ENCODE measurements around the gene KRTAP20-4.

The KRTAP20-4 gene

DNA sequence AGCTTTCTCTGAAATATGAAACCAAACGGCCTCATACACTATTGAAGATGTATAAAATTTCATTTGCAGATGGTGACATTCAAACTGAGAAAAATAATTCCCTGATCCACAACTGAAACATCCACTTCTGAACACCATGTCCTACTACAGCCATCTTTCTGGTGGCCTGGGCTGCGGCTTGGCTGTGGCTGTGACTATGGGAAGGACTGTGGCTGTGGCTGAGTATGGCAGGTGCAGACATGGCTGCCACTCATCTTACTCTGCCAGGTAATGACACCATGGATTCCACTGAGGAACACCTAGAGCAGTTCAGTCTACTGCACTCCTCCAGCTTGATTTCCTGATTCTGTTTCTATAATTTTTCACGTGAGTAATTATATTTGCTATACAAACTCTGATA lies at the start of gene KRTAP20-4:
Gene KRTAP20-4, plus strand, starts transcription at position 106 of the 400 bp plus-strand sequence.
- no peak for DNase-seq (ENCODE audit: low read depth)

DNA sequence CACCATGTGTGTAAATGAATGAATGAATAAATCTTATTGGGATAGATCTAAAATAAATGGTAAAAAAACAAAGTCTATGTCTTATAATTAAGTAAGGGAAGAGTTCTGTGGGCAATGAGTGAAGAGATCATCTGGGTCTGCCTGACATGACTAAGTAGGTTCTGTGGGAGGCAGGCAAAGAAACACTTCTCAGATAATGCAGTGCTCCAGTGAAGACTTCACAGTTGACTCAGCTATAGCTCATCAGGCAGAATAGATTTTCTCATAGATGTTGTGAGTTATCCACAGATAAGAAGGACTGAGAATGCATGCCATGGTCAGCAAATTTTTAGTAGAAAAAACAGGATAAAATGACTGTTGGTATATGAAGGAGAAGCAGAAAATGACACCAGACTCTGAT lies 42.7 kb upstream of the KRTAP20-4 start:
- peak; percentile 1 for DNase-seq (ENCODE audit: low read depth)

DNA sequence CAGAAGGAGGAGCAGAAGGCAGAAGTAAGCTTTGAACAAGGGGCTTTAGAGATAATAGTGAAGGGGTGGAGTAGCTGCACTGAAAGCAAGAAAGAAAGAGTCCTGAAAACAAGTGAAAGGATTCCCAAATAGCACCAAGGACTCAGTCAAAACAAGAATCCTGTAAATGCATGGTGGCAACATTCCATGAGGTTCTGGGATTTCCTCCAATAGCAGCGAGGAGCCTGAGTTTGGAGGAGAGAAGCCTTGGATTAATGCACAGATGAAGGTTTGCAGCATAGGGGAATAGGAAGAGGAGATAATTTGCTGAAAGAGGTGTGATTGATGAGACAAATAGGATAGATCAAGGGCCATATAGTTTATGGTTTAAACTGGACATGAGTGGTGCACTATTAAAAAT lies 41.1 kb upstream of the KRTAP20-4 start:
- no peak for DNase-seq (ENCODE audit: low read depth)

DNA sequence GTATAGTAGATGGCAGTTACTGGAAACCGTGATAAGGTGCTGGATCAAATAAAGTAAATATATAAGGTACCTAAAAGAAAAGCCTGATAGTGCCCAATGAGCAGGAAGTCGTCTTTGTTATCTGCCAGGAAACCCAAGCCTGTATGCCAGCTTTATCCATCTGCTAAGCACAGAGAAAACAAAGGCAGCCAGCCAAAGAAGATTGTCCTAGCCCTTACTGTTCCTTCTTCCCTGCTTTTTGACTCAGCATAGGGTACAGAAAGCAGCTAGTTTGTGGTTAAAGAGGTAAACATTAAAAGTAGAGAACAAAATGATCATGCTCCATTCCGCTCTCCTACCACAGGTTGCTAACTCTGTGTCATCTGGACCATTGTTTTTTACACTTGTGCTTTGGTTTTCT lies 40.3 kb upstream of the KRTAP20-4 start:
- no peak for DNase-seq (ENCODE audit: low read depth)

DNA sequence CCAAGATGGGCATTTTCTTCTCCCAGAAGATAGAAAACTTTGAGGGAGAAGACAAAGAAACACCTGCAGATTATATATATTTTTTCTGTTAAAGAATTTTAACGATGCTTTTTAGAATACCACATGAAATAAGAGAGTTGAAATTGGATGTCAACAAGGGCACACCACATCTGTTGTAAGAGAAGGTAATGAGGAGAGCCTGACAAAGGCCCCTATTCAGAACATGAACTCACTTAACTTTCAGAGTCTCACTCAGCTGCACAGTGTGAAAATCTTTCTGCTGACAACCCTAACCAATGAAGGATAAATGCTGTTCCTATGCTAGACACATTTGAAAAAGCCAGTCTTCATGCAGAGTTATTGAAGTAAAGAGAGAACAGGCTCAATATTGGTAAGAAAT lies 37.6 kb upstream of the KRTAP20-4 start:
- DNase-seq (ENCODE audit: low read depth) = no peak

DNA sequence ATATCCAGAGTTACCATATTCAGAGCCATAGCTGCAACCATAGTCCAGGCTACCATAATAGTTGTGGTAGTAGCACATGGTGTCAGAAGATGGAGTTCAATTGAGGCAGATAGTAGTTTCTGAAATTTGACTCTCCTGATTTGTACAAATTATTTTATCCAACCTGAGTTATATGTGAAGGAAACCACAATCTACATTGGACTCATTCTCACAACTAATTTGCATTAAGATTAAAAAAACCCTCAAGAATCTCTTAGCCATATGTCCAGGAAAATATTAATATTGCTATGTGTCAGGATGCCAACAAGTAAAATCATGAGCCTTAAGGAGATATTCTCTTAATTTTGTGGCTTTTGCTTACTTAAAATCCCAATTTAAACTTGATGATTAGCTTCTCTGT lies 30.1 kb upstream of the KRTAP20-4 start, which contains the start of gene KRTAP22-2:
Gene KRTAP22-2, minus strand, starts transcription at position 101 of the 400 bp plus-strand sequence.
- no peak for DNase-seq (ENCODE audit: low read depth)

DNA sequence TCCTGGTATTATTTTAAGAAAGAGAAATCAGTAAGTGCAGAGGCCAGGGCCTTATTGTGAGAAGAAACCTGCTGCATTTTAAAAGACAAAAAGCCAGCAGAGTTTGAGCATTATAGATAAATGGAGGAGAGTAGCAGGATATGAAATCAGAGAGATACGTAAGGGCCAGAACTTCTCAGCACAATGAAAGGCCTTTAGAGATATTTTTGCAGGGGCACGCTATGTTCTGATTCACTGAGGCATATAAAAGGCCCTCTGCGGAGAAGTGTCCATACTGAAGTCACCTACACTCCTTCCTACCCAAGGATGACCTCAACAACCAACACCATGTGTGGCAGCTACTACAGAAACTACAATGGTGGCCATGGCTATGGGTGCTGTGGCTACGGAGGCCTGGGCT lies 28.3 kb upstream of the KRTAP20-4 start, which contains the start of gene KRTAP6-3:
Gene KRTAP6-3, plus strand, starts transcription at position 301 of the 400 bp plus-strand sequence. Its CDS starts 6 bp downstream, at position 307.
- DNase-seq (ENCODE audit: low read depth) = no peak

DNA sequence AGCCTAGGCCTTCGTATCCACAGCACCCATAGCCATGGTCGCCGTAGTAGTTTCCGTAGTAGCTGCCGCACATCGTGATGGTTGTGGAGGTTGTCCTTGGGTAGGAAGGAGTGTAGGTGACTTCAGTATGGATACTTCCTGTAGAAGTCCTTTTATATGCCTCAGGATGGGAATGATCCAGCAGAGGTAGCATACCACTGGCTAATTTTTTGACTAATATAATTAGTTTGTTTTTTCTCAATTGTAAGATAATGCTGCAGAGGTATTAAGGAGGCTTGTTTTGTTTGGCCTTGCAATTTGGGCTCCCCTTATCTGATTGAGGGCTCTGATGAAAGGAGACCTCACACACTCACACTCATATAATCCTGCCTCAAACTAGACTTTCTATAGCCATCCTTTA lies 21.6 kb upstream of the KRTAP20-4 start, which contains the start of gene KRTAP6-2:
Gene KRTAP6-2, minus strand, starts transcription at position 101 of the 400 bp plus-strand sequence. Its CDS starts 28 bp downstream, at position 73.
- no peak for DNase-seq (ENCODE audit: low read depth)

DNA sequence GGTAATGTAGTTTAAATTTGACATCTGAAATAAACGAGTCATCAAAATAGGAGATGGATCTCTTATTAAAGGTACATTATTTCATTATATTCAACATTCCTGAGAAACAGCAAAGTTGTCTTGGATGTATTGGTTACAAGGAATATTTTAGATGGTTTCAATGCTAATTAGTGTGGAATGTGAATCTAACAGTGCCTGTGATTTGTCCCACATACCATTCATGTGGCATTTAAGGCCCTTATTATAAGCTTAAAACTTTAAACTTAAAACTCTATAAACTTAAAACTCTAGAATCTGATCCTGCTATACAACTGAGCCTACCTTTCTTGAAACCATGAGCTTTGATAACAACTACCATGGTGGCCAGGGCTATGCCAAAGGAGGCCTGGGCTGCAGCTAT lies 19.6 kb upstream of the KRTAP20-4 start, which contains the start of gene KRTAP22-1:
Gene KRTAP22-1, plus strand, starts transcription at position 301 of the 400 bp plus-strand sequence.
- no peak for DNase-seq (ENCODE audit: low read depth)

DNA sequence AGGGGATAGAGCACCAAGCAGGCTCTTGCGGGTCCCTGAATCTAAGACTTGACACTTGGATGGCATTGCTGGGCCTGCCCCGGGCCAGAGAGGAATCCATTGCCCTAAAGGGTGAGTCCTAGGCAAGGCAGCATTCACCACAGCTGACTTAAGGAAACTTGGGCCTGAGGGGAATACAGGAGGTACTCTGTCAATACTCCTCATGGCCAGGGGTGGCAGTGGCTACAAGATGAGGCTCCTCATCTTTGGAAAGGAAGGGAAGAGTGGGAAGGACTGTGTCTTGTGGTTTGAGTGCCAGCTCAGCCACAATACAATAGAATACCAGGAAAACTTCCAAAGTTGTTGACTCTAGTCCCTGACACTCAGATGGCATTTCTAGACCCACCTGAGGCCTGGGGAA lies 14.5 kb upstream of the KRTAP20-4 start:
- DNase-seq (ENCODE audit: low read depth) = no peak

DNA sequence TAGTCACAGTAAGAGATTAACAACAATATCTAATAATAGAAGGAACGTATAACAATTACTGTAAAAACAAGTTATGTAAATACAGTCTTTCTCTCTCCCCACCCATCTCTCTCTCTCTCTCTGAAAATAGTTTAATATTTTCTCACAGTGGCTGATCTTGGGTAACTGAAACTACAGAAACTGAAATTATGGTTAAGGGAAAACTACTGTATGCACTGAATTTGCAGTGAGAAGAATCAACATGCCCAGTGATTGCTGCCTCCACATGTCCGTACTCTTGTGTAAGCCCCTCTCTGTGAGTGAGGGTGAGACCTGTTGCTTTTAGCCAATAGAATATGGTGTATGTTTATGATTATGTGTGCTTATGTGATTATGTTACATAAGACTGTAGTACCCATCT lies 8.3 kb upstream of the KRTAP20-4 start:
- DNase-seq (ENCODE audit: low read depth) = no peak

DNA sequence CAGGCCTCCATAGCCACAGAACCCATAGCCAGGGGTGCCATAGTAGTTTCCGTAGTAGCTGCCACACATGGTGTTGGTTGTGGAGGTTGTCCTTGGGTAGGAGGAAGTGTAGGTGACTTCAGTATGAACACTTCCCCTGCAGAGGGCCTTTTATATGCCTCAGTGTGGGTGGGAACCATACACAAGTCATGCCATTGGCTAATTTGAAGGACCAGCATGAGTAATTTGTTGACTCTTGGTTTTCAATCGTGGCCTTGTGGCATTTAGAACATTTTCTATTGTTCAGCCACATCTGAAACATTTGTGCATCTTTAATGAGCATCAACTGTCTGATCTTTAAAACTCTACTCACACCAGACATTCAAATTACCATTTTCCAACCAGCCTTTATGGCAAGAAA lies 6.6 kb upstream of the KRTAP20-4 start, which contains the start of gene KRTAP6-1:
Gene KRTAP6-1, minus strand, starts transcription at position 95 of the 400 bp plus-strand sequence. Its CDS starts 26 bp downstream, at position 69.
- DNase-seq (ENCODE audit: low read depth) = no peak

DNA sequence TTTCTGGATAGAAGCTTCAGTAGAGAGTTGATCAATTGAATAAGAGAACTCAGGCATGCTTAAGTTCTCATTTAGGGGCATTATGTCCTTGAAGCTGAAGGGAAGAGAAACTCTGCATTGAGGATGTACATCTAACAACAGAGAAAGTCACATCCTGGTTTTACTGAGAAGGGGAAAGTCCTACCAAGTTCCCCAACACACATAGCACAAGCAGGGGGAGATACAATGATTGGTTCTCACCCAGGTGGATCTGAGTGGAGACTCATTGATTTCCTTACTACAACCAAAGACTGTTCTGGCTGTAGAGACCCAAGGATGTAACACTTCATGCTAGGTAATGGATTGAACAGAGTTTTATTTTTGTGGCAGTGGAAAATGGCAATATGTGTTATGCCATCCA lies 5.2 kb upstream of the KRTAP20-4 start:
- no peak for DNase-seq (ENCODE audit: low read depth)

DNA sequence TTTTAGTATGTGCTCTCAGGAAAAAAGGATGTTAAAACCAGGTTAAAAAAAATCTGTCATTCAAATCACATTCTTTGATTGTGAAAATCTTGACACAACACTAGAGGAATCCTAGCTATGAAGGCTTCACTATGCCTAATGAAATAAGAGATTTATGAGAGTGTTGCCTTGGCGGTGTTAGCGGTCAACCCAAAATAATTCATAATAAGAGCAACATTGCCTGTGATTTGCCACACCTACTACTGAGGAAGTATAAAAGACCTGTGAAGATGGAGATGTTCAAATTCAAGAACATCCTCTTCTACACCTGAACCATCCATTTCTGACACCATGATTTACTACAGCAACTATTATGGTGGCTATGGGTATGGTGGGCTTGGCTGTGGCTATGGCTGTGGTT lies 4.3 kb upstream of the KRTAP20-4 start, which contains the start of gene KRTAP20-1:
Gene KRTAP20-1, plus strand, starts transcription at position 301 of the 400 bp plus-strand sequence. Its CDS starts 30 bp downstream, at position 331.
- DNase-seq (ENCODE audit: low read depth) = no peak

DNA sequence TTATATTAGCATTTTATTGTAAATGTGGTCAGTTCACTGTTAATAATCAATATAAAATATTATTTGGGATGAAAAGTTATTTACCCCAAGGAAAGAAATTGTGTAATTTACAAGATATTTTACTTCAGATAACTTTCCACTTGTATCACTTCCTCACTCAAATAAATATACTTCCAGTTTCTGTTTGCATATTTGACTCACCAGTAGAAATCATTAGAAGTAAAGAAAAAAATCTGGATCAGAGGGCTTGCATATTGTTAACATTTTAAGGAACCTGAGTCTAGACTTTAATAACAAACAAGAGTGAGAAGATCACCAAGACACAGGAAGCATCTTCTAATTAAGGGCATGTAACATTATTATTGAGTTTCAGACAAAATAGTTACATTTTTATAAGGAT lies 347 bp upstream of the KRTAP20-4 start:
- peak; percentile 19 for DNase-seq (ENCODE audit: low read depth)

DNA sequence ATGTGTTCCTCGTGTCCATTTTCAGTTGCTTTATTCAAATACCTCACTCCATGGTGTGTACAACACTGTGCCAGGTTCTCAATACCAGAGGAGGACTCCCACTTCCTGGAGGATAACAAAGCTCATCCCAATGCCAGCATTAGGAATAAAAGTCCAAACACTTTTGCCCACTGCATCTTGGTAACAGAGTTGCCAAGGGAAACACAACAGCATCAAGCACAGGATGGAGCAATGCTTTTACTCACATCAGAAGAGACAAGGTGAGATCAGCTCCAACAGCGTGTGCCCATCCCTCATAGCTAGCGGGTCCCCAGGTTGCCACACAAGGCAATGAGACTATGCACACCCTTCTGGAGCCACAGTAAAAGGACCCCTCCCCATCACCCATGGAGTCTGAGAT lies 2.9 kb downstream of the KRTAP20-4 start:
- no peak for DNase-seq (ENCODE audit: low read depth)

DNA sequence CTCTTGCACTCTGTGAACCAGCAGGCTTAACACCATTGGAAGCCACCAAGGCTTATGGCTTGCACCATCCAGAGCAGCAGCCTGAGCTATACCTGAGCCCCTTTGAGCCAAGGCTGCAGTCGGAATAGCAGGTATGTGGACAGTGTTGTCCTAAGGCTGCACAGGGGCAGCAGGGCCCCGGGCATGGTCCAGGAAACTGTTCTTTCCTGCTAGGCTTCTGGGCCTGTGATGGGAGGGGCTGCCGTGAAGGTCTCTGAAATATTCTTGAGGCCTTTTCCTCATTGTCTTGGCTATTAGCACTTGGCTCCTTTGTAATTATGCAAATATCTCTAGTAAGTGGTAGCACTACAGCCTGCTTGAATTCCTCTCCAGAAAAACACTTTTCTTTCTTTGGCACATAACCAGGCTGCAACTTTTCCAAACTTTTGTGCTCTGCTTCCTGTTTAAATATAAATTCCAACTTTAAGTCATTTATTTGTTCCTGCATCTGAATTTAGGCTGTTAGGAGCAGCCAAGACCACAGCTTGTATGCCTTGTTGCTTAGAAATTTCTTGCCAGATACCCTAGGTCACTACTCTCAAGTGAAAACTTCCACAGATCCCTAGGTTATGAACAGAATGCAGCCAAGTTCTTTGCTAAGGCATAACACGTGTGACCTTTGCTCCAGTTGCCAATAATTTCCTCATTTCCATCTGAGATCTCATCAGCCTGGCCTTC lies 5.2 kb downstream of the KRTAP20-4 start:
- no peak for DNase-seq (ENCODE audit: low read depth)

DNA sequence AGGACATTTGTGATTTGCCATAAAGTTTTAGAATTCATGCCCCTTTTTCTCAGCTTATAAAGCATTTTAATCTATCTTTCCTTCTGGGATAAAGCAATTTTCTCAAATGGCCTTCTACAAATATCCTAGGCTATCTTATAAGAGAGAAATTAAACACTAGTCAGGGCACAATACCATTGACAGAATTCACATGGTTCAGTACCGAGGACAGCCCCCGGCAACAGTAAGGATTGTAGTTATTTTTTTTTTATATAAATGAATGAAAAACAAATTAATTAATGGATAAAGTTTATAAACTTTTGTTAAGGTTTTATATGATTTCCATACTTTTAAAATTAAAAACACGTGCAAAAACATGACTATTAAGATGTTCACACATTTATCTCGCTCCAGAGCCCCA lies 7.7 kb downstream of the KRTAP20-4 start:
- DNase-seq (ENCODE audit: low read depth) = no peak

DNA sequence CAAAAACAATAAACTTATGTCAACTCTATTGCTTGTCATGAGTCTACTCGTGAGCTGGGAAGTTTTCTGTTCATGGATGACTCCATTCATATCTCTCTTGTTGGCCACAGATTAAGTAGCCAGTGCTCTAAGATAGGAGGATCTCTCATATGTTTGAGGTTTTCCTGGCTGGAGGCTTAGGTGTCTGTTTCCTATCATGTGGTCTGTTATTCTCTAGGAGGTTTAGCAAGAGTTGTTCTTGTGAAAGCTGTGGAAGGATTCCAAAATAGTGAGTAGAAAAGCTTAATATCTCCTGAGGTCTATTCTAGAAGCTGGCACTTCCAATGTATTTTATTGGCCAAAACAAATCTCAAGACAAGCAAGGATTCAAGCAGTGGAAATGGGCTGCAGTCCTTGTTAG lies 8.8 kb downstream of the KRTAP20-4 start:
- peak; percentile 32 for DNase-seq (ENCODE audit: low read depth)

DNA sequence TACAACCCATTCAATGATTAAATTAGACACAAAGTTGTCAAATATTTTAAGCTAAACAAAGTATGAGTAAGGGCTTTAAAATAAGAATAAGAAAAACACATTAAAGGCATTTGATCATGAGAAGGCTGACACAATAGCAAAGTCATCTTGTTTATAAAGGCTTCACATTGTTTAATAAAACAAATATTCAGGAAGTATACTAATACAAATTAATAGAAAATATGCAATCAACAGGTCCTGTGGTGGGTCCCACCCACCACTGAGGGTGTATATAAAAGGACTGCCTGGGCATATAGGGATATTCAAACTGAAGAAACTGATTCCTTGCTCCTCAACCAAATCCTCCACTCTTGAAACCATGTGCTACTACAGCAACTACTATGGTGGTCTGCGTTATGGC lies 14.5 kb downstream of the KRTAP20-4 start, which contains the start of gene KRTAP20-2:
Gene KRTAP20-2, plus strand, starts transcription at position 301 of the 400 bp plus-strand sequence. Its CDS starts 58 bp downstream, at position 359.
- DNase-seq (ENCODE audit: low read depth) = no peak

DNA sequence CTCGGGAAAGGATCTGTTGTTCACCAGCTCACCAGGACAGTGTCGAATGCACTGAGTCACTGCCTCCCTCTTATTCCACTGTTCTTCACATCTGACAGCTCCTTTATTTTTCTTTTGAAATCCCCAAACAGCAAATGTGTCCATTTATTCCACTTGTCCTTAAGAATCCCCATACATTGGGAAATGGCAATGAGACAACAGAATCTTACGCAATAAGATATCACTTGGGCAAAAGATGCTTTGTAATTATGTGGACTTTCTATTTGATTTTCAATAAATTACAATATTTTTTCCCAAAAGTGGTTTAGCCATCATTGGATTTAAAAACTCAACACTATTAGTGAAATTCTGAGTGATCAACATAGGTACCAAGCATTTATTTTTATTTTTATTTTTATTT lies 18.3 kb downstream of the KRTAP20-4 start:
- no peak for DNase-seq (ENCODE audit: low read depth)

DNA sequence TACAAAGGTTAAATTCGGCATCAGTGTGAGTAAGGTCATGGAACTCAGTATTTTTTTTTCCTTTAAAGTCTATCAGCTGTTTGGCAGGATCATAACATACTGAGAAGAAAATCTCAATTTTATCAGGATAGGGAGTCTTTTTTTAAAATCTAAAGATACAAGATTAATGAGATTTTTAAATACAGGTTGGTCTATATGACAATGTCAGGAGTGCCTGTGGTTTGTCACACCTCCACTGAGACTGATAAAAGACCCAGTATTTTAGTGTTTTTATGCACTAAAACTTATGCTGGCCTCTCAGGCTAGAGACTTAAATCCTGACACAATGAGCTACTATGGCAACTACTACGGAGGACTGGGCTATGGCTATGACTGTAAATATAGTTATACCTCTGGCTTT lies 22.1 kb downstream of the KRTAP20-4 start, which contains the start of gene KRTAP20-3:
Gene KRTAP20-3, plus strand, starts transcription at position 301 of the 400 bp plus-strand sequence.
- DNase-seq (ENCODE audit: low read depth) = no peak

DNA sequence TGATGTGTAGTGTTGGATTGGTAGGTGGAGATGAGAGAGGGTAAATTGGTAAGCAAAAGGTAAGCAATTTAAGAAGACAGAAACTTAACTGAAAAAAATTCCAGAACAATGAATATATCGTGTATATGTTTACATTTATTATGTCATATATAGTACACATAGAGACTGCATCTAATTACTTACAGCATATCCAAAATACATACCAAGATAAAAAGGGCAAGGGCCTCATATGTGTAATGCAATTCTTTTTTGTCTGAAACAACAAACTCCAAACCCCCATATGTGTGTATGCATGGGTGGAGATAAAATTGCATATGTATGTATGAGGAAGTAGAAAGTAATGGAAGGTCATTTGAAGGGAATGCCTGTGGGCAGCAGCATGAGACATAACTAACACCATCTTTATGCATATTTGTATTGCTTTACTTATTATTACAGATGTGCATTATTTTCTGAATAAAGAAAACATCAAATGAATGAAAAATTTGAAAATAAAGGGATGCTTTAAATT lies 26.5 kb downstream of the KRTAP20-4 start:
- DNase-seq (ENCODE audit: low read depth) = peak; percentile 5

Data from HS-5 (cell line).